Activated B cell treated with CpG ODN at 0.5 μM for 24 hours (primary cell): Measurements from ENCODE around the gene KAT6B. TPM values are rescaled to one million over a fixed set of nuclear protein-coding genes. Genes with fewer than 3 reads are reported as not detected.

ENCODE experiments used
- ATAC-seq: fragments of 200-7000 bp; cut with Tn5 transposase; one replicate; pipeline ENCODE4 v1.10.0; 2021; ENCODE audit warnings: low read depth, mild to moderate bottlenecking, moderate library complexity
- CTCF ChIA-PET: fragments of 350-600 bp; sonication (Branson Sonifier 250); formaldehyde crosslinking; loops from one replicate; lab custom pipeline; 2021; ENCODE audit warnings: antibody characterized with exemption; lab: Charles Lee
- POLR2A ChIA-PET: fragments of 350-600 bp; sonication (Branson Sonifier 250); formaldehyde crosslinking; loops from one replicate; lab custom pipeline; 2021; ENCODE audit warnings: antibody characterized with exemption; lab: Charles Lee
- DNase-seq: peaks from one replicate; pipeline ENCODE4 v3.0.0; 2022
- H3K27ac Mint-ChIP-seq: one replicate; pipeline ENCODE4 v1.8.0; 2020; ENCODE audit warnings: mixed read lengths
- H3K27me3 Mint-ChIP-seq: one replicate; pipeline ENCODE4 v1.8.0; 2021; ENCODE audit warnings: mixed read lengths
- H3K36me3 Mint-ChIP-seq: one replicate; pipeline ENCODE4 v1.8.0; 2021; ENCODE audit warnings: low read depth, mixed read lengths
- H3K4me1 Mint-ChIP-seq: one replicate; pipeline ENCODE4 v1.8.0; 2021; ENCODE audit warnings: mixed read lengths
- H3K4me3 Mint-ChIP-seq: one replicate; pipeline ENCODE4 v1.8.0; 2020; ENCODE audit warnings: mild to moderate bottlenecking, mixed read lengths
- H3K9me3 Mint-ChIP-seq: one replicate; pipeline ENCODE4 v1.8.0; 2020; ENCODE audit warnings: mixed read lengths
- intact Hi-C: fragments of 100-400 bp; cut with micrococcal nuclease; formaldehyde crosslinking; loops from one replicate; pipeline ENCODE4 v1.15.1; 2024
- total RNA-seq: library from RNA; stranded (reverse); gene quantifications from 2 replicates; pipeline ENCODE4 v1.2.3, GENCODE V29; 2022
- TF ChIP-seq, protein P1 (sequence below): fragments of 200-600 bp; IDR thresholded peaks from one replicate; pipeline ENCODE4 v1.8.0; 2022; ENCODE audit warnings: antibody characterized with exemption, mild to moderate bottlenecking

The KAT6B gene
- total RNA-seq, 1 donor from 2014 or later, result 45.2 TPM

DNA sequence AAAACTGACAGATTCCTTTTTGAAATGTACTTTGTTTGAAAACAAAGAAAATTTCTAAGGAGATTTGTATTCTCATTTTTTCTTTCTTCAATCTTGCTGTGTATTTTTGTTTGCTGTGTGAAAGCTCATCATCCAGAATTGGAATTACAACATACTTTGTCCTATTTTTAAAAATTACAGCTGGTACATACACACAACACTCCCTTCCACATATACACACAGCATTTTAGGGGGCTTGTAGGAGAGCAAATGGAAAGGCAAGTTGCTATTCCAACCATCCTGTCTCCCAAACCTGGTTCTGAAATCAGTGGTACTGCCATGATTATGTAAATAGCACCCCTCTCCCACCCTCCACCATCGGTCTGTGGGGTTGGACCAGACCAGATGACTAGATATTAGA is 184.0 kb downstream of the KAT6B start:
- DNase-seq (no peak), ATAC-seq (no peak)
- Mint-ChIP-seq H3K27me3 (no peaks in the 10 kb centered on the region), H3K4me3 (no peak overlapping the region), H3K4me1 (peaks cover 61% of the 10 kb centered on the region), H3K36me3 (peaks cover 19% of the 10 kb centered on the region), H3K27ac (no peak overlapping the region), H3K9me3 (no peaks in the 10 kb centered on the region)
- CTCF ChIA-PET, result no interaction called here
- POLR2A ChIA-PET, result no interaction called here
- intact Hi-C loops, result no loop called here
- TF ChIP-seq, protein P1, sequence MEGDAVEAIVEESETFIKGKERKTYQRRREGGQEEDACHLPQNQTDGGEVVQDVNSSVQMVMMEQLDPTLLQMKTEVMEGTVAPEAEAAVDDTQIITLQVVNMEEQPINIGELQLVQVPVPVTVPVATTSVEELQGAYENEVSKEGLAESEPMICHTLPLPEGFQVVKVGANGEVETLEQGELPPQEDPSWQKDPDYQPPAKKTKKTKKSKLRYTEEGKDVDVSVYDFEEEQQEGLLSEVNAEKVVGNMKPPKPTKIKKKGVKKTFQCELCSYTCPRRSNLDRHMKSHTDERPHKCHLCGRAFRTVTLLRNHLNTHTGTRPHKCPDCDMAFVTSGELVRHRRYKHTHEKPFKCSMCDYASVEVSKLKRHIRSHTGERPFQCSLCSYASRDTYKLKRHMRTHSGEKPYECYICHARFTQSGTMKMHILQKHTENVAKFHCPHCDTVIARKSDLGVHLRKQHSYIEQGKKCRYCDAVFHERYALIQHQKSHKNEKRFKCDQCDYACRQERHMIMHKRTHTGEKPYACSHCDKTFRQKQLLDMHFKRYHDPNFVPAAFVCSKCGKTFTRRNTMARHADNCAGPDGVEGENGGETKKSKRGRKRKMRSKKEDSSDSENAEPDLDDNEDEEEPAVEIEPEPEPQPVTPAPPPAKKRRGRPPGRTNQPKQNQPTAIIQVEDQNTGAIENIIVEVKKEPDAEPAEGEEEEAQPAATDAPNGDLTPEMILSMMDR, result no peak

DNA sequence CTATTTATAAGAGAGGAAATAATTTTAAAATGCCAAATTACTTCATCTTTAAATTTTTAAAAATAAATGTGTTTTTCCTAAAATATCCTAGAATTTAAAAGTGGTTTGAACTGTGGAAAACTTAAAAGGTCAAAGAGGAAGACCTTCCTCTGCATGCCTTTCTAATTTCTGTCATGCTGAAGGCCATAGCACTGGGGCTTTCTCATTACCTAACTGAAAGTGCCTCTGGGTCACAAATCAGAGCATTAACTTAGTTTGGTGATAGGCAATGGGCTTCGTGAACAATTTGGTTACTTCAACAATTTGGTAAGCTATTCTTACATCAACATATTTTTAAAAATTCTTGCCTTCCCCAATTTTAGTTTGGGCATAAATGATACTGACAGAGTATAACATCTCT is 184.8 kb downstream of the KAT6B start:
- H3K27me3 Mint-ChIP-seq, result no peaks in the 10 kb centered on the region
- H3K9me3 Mint-ChIP-seq, result no peaks in the 10 kb centered on the region
- H3K4me1 Mint-ChIP-seq, result peaks cover 61% of the 10 kb centered on the region
- no peak overlapping the region for H3K4me3 Mint-ChIP-seq
- POLR2A ChIA-PET, result interaction anchor here (0.6 kb wide), 1 partner anchor 111 kb away, joined by 6 read pairs; no protein-coding TSS in a partner anchor
- ATAC-seq, result no peak
- intact Hi-C loops, result loop anchor here (1.0 kb wide), 1 partner anchor 11 kb away; no protein-coding TSS in a partner anchor
- H3K27ac Mint-ChIP-seq, result peak overlapping the region; percentile 74
- peaks cover 19% of the 10 kb centered on the region for H3K36me3 Mint-ChIP-seq
- DNase-seq, result no peak
- CTCF ChIA-PET, result no interaction called here
- TF ChIP-seq, protein P1, result no peak

DNA sequence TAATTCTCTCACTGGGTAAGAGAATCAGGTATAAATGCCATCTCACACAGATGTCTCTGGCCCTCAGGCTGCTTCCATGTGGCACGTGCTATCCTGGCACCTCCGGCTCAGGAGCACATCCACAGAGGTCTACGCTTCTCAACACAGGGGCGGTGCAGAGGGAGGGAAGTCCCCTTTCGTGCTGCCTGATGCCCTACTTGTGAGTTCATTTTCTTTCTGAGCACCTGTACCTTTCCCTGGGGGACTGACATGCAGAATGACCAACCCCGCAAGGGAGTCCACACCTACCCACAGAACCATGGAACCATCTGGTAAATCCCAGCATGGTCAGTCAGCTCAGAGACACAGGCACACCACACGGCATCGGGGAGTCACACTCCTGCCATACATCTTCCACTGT is 186.1 kb downstream of the KAT6B start:
- Mint-ChIP-seq H3K4me3 (peak overlapping the region; percentile 33), H3K36me3 (peaks cover 15% of the 10 kb centered on the region), H3K4me1 (peaks cover 56% of the 10 kb centered on the region), H3K27me3 (no peaks in the 10 kb centered on the region), H3K9me3 (no peaks in the 10 kb centered on the region), H3K27ac (peak overlapping the region; percentile 74)
- CTCF ChIA-PET, result interaction anchor here (2.0 kb wide), 1 partner anchor 10 kb away, joined by 5 read pairs; no protein-coding TSS in a partner anchor
- POLR2A ChIA-PET, result interaction anchor here (1.5 kb wide), 1 partner anchor 11 kb away, joined by 3 read pairs; no protein-coding TSS in a partner anchor
- intact Hi-C loops, result loop anchor here (1.0 kb wide), 1 partner anchor 34 kb away; no protein-coding TSS in a partner anchor
- TF ChIP-seq, protein P1, result no peak
- ATAC-seq (peak; percentile 49), DNase-seq (no peak)

DNA sequence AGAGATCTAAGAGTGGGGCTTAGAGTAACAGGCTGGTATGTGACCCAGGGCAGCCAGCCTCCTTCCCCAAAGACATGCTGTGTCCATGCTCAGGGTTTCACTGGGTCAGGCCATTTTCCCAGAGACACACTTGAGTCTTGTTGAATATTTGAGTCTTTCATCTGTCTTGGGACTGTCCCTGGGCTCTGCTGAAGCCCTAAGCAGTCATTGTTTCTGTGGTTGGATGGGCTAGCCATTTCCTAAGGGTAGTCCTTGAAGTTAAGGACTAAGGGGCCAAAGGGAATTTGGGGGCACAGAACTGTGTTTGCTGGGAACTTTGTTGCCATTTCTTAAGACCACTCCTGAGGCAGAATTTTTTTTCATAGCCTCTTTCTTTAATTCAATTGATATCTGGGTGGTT is 186.6 kb downstream of the KAT6B start:
- Mint-ChIP-seq H3K9me3 (no peaks in the 10 kb centered on the region), H3K27me3 (no peaks in the 10 kb centered on the region), H3K27ac (peak overlapping the region; percentile 74), H3K36me3 (peaks cover 13% of the 10 kb centered on the region), H3K4me1 (peaks cover 50% of the 10 kb centered on the region), H3K4me3 (peak overlapping the region; percentile 33)
- intact Hi-C loops, result no loop called here
- TF ChIP-seq, protein P1, result no peak
- DNase-seq, result no peak
- POLR2A ChIA-PET, result interaction anchor here (0.9 to 1.5 kb wide), 3 partner anchors 12 to 187 kb away, joined by 3 to 6 read pairs (median 3); partner anchors contain the start of gene KAT6B
- CTCF ChIA-PET, result interaction anchor here (2.0 kb wide), 1 partner anchor 9 kb away, joined by 5 read pairs; no protein-coding TSS in a partner anchor
- no peak for ATAC-seq

DNA sequence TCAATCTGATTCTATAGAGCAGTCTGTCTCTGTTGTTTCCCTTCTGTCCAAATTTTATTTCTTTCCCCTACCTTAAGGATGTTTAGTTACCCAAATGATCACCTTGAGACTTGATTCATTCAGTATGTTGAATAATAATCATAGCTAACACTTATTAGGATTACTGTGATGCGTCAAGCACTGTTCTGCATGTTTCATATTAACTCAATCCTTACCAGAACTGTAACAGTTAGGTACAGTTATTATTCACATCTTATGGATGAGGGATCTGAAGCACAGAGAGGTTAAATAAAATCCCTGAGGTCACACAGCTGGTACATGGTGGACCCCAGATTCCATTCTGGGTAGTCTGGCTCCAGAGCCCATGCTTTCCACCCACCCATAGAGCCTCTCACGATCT is 187.1 kb downstream of the KAT6B start:
- intact Hi-C loops, result no loop called here
- DNase-seq (no peak), ATAC-seq (no peak)
- Mint-ChIP-seq H3K9me3 (no peaks in the 10 kb centered on the region), H3K27me3 (no peaks in the 10 kb centered on the region), H3K4me1 (peaks cover 47% of the 10 kb centered on the region), H3K4me3 (no peak overlapping the region), H3K36me3 (peaks cover 13% of the 10 kb centered on the region), H3K27ac (no peak overlapping the region)
- ChIA-PET POLR2A (interaction anchor here (0.9 to 1.5 kb wide), 3 partner anchors 12 to 187 kb away, joined by 3 to 6 read pairs (median 3); partner anchors contain the start of gene KAT6B), CTCF (interaction anchor here (2.0 kb wide), 1 partner anchor 8 kb away, joined by 5 read pairs; no protein-coding TSS in a partner anchor)
- TF ChIP-seq, protein P1, result no peak
